Thymus (tissue), 11 donors: ENCODE results near the gene ITSN2. TPM values are rescaled to one million over a fixed set of nuclear protein-coding genes. Genes with fewer than 3 reads are reported as not detected.
A peak's percentile ranks its signal among the peaks of the same experiment; 100 is the strongest.

Experiments used
- DNase-seq, 9 donors: peaks; one replicate each; pipeline ENCODE4 v3.0.0-alpha.2; 2013; ENCODE audit warnings: low spot score in 9 of 9, low read depth in 6 of 9, missing footprints in 1 of 9
- H3K27ac ChIP-seq, 2 donors: one replicate each; pipeline ENCODE4 v1.5.1; 2013; ENCODE audit warnings: control low read depth in 1 of 2, low read depth in 1 of 2, low read length in 1 of 2, mild to moderate bottlenecking in 1 of 2, moderate library complexity in 1 of 2
- H3K27me3 ChIP-seq, 2 donors: one replicate each; pipeline ENCODE4 v1.5.1; 2013; ENCODE audit warnings: low read length in 1 of 2; ENCODE audit not compliant: control insufficient read depth in 2 of 2, insufficient read depth in 1 of 2
- H3K36me3 ChIP-seq, 2 donors: one replicate each; pipeline ENCODE4 v1.5.1; 2013; ENCODE audit warnings: low read length in 1 of 2, mild to moderate bottlenecking in 1 of 2, moderate library complexity in 1 of 2; ENCODE audit not compliant: control insufficient read depth in 2 of 2, insufficient read depth in 2 of 2
- H3K4me1 ChIP-seq, 2 donors: one replicate each; pipeline ENCODE4 v1.5.1; 2013; ENCODE audit warnings: low read length in 2 of 2; ENCODE audit not compliant: control insufficient read depth in 2 of 2, insufficient read depth in 2 of 2
- H3K4me3 ChIP-seq, 2 donors: one replicate each; pipeline ENCODE4 v1.5.1; 2013; ENCODE audit warnings: low read length in 2 of 2, control low read depth in 1 of 2, mild to moderate bottlenecking in 1 of 2
- H3K9me3 ChIP-seq, 2 donors: one replicate each; pipeline ENCODE4 v1.5.1; 2013; ENCODE audit warnings: low read length in 1 of 2, mild to moderate bottlenecking in 1 of 2; ENCODE audit not compliant: control insufficient read depth in 2 of 2, insufficient read depth in 1 of 2
- WGBS: extraction: QIAGEN DNeasy Blood & Tissue Kit; methylation state at CpG from one replicate; pipeline ENCODE4 v1.1.7; 2013; 5-methylcytosine and 5-hydroxymethylcytosine counted together
- polyA plus RNA-seq: library from polyadenylated mRNA; stranded (reverse); fragments of 200-250 nt; gene quantifications from one replicate; pipeline ENCODE4 v1.2.3, GENCODE V29; 2013
- total RNA-seq: library from RNA; stranded (reverse); fragments of 120-200 nt; gene quantifications from one replicate; pipeline ENCODE4 v1.2.4, GENCODE V29; 2013
- donor health status: healthy.

The ITSN2 gene
- total and polyA plus RNA-seq, 2 donors, result 30.5 to 74.6 TPM

- H3K4me1 ChIP-seq, result no peaks in the 10 kb centered on the region
- peak in 1 of 9 donors; percentile 6 for DNase-seq
- no peaks in the 10 kb centered on the region for H3K9me3 ChIP-seq
- H3K27me3 ChIP-seq, result no peaks in the 10 kb centered on the region
- 92% methylated on average over 4 of the region's 4 CpGs for WGBS
- H3K27ac ChIP-seq, result no peak overlapping the region
- H3K4me3 ChIP-seq, result no peak overlapping the region
- H3K36me3 ChIP-seq, result peaks cover 28 to 53% of the 10 kb centered on the region in 2 donors
Measured at GRCh38 chr2:24304098-24304497, 56.2 kb downstream of the ITSN2 start.

GRCh38 chr2:24301599-24301998 lies 58.7 kb downstream of the ITSN2 start:
- peaks cover 30 to 58% of the 10 kb centered on the region in 2 donors for H3K36me3 ChIP-seq
- 99% methylated on average over 6 of the region's 6 CpGs for WGBS
- H3K27ac ChIP-seq, result no peak overlapping the region

GRCh38 chr2:24297663-24298062 lies 62.7 kb downstream of the ITSN2 start:
- peaks cover 44 to 81% of the 10 kb centered on the region in 2 donors for H3K36me3 ChIP-seq
- no peak overlapping the region for H3K4me3 ChIP-seq
- no peak for DNase-seq
- no peaks in the 10 kb centered on the region for H3K4me1 ChIP-seq
- H3K27me3 ChIP-seq, result no peaks in the 10 kb centered on the region
- no peaks in the 10 kb centered on the region for H3K9me3 ChIP-seq
- WGBS, result 96% methylated on average over 4 of the region's 4 CpGs
- no peak overlapping the region for H3K27ac ChIP-seq

More at GRCh38 chr2:24301599-24301998, 58.7 kb downstream of the ITSN2 start:
- Histone ChIP-seq H3K9me3 (no peaks in the 10 kb centered on the region), H3K27me3 (no peaks in the 10 kb centered on the region), H3K4me3 (no peak overlapping the region), H3K4me1 (no peaks in the 10 kb centered on the region)
- no peak for DNase-seq

- peaks cover 6 to 13% of the 10 kb centered on the region in 2 donors for H3K36me3 ChIP-seq
- WGBS, result 99% methylated on average over 1 of the region's 1 CpG
Measured at GRCh38 chr2:24287171-24287570, 73.2 kb downstream of the ITSN2 start.

GRCh38 chr2:24285484-24286152 lies 74.7 kb downstream of the ITSN2 start:
- H3K27ac ChIP-seq, result no peak overlapping the region
- H3K9me3 ChIP-seq, result peaks cover 0 to 2% of the 10 kb centered on the region in 2 donors
- no peak for DNase-seq
- no peak overlapping the region for H3K4me3 ChIP-seq
- peaks cover 6 to 13% of the 10 kb centered on the region in 2 donors for H3K36me3 ChIP-seq
- no peaks in the 10 kb centered on the region for H3K4me1 ChIP-seq
- H3K27me3 ChIP-seq, result no peaks in the 10 kb centered on the region
- 98% methylated on average over 2 of the region's 2 CpGs for WGBS

More at GRCh38 chr2:24287171-24287570, 73.2 kb downstream of the ITSN2 start:
- Histone ChIP-seq H3K27ac (no peak overlapping the region), H3K9me3 (no peaks in the 10 kb centered on the region), H3K27me3 (no peaks in the 10 kb centered on the region), H3K4me3 (no peak overlapping the region), H3K4me1 (no peaks in the 10 kb centered on the region)
- no peak for DNase-seq

GRCh38 chr2:24280645-24281044 lies 79.7 kb downstream of the ITSN2 start:
- Histone ChIP-seq H3K27me3 (no peaks in the 10 kb centered on the region), H3K4me3 (no peak overlapping the region), H3K4me1 (no peaks in the 10 kb centered on the region), H3K27ac (no peak overlapping the region), H3K9me3 (peaks cover 0 to 2% of the 10 kb centered on the region in 2 donors), H3K36me3 (peaks cover 6 to 10% of the 10 kb centered on the region in 2 donors)
- WGBS, result 97% methylated on average over 2 of the region's 2 CpGs
- no peak for DNase-seq

GRCh38 chr2:24280161-24280560 lies 80.2 kb downstream of the ITSN2 start:
- no peak overlapping the region for H3K4me3 ChIP-seq
- H3K36me3 ChIP-seq, result peaks cover 6 to 12% of the 10 kb centered on the region in 2 donors
- no peaks in the 10 kb centered on the region for H3K27me3 ChIP-seq
- 97% methylated on average over 4 of the region's 4 CpGs for WGBS
- DNase-seq, result no peak
- no peaks in the 10 kb centered on the region for H3K4me1 ChIP-seq
- no peak overlapping the region for H3K27ac ChIP-seq
- peaks cover 0 to 2% of the 10 kb centered on the region in 2 donors for H3K9me3 ChIP-seq

- Histone ChIP-seq H3K4me1 (no peaks in the 10 kb centered on the region), H3K27me3 (no peaks in the 10 kb centered on the region), H3K27ac (no peak overlapping the region), H3K36me3 (peaks cover 4 to 33% of the 10 kb centered on the region in 2 donors), H3K9me3 (no peaks in the 10 kb centered on the region), H3K4me3 (no peak overlapping the region)
- no peak for DNase-seq
- WGBS, result 89% methylated on average over 4 of the region's 4 CpGs
Measured at GRCh38 chr2:24276349-24276899, 83.9 kb downstream of the ITSN2 start.

- no peaks in the 10 kb centered on the region for H3K4me1 ChIP-seq
- no peak overlapping the region for H3K4me3 ChIP-seq
- peaks cover 10 to 41% of the 10 kb centered on the region in 2 donors for H3K36me3 ChIP-seq
- H3K27ac ChIP-seq, result no peak overlapping the region
- H3K9me3 ChIP-seq, result no peaks in the 10 kb centered on the region
- DNase-seq, result no peak
- no peaks in the 10 kb centered on the region for H3K27me3 ChIP-seq
Measured at GRCh38 chr2:24274809-24275208, 85.5 kb downstream of the ITSN2 start.
